Upper lobe of left lung (tissue), 6 donors: Measurements from ENCODE around the gene IL6. TPM values are rescaled to one million over a fixed set of nuclear protein-coding genes. Genes with fewer than 3 reads are reported as not detected.
"Not testable (repeated sequence)": the region's sequence is repeated elsewhere in the genome, so short reads cannot be mapped to it uniquely, and the experiment has no call there.

Experiments
- ATAC-seq, 2 donors: fragments of 200-7000 bp; cut with Tn5 transposase; one replicate each; pipeline ENCODE4 v1.9.1; 2022; ENCODE audit warnings: mild to moderate bottlenecking in 2 of 2, moderate library complexity in 2 of 2; ENCODE audit not compliant: low FRiP score in 2 of 2
- DNase-seq, 2 donors: peaks; one replicate each; pipeline ENCODE4 v3.0.0-alpha.2; 2019 to 2020
- H3K27ac ChIP-seq, 4 donors: fragments of 200-600 bp; sonication (generic); one replicate each; pipeline ENCODE4 v1.5.1; 2016 to 2019
- H3K27me3 ChIP-seq, 4 donors: fragments of 200-600 bp; sonication (generic); one replicate each; pipeline ENCODE4 v1.5.1; 2017 to 2019
- H3K36me3 ChIP-seq, 4 donors: fragments of 200-600 bp; sonication (generic); one replicate each; pipeline ENCODE4 v1.5.1; 2016 to 2019
- H3K4me1 ChIP-seq, 4 donors: fragments of 200-600 bp; sonication (generic); one replicate each; pipeline ENCODE4 v1.5.1; 2018 to 2019
- H3K4me3 ChIP-seq, 4 donors: fragments of 200-600 bp; sonication (generic); one replicate each; pipeline ENCODE4 v1.5.1; 2017 to 2019; ENCODE audit warnings: mild to moderate bottlenecking in 2 of 4, moderate library complexity in 1 of 4
- H3K9me3 ChIP-seq, 4 donors: fragments of 200-600 bp; sonication (generic); one replicate each; pipeline ENCODE4 v1.5.1; 2018 to 2019
- EP300 ChIP-seq, 4 donors: sonication (generic); formaldehyde crosslinking; IDR thresholded peaks; one replicate each; pipeline ENCODE4 v1.5.1; 2017; ENCODE audit warnings: antibody characterized with exemption in 4 of 4, control low read depth in 2 of 4
- POLR2A ChIP-seq, 4 donors: fragments of 450-650 bp; IDR thresholded peaks; one replicate each; pipeline ENCODE4 v1.5.1; 2016 to 2017; ENCODE audit warnings: antibody characterized with exemption in 4 of 4, mild to moderate bottlenecking in 2 of 4
- POLR2AphosphoS5 ChIP-seq, 2 donors: sonication (generic); formaldehyde crosslinking; IDR thresholded peaks; one replicate each; pipeline ENCODE4 v1.5.1; 2017; ENCODE audit warnings: antibody characterized with exemption in 2 of 2
- WGBS, 2 donors: methylation state at CpG; one replicate each; pipeline ENCODE4 v1.1.5; 2017 to 2018; 5-methylcytosine and 5-hydroxymethylcytosine counted together
- total RNA-seq, 6 donors: library from RNA; depleted of rRNA in 4 of 6; stranded (reverse); fragments of >200 nt in 4 of 6; gene quantifications; one replicate each; pipeline versions ENCODE4 v1.1.0 to v1.2.1, GENCODE V29; 2016 to 2021
- TF ChIP-seq, protein P1 (sequence below), 6 experiments: fragments of 450-650 bp in 4 of 6; fragments of 200-600 bp in 2 of 6; sonication (generic) in 2 of 6; IDR thresholded peaks; one replicate each; pipeline ENCODE4 v1.5.1; 2016 to 2019; ENCODE audit warnings: antibody characterized with exemption in 6 of 6
- donor health status: DM: no; HTN: no; CAD: no; lungs with moderate emphysema.
- donor health status: DM: no; HTN: yes; CAD: no; lungs with severe emphysema.

IL6 gene
- total RNA-seq, 6 donors from 2014 or later: 1.6 to 16.6 (median 6.8) TPM

DNA sequence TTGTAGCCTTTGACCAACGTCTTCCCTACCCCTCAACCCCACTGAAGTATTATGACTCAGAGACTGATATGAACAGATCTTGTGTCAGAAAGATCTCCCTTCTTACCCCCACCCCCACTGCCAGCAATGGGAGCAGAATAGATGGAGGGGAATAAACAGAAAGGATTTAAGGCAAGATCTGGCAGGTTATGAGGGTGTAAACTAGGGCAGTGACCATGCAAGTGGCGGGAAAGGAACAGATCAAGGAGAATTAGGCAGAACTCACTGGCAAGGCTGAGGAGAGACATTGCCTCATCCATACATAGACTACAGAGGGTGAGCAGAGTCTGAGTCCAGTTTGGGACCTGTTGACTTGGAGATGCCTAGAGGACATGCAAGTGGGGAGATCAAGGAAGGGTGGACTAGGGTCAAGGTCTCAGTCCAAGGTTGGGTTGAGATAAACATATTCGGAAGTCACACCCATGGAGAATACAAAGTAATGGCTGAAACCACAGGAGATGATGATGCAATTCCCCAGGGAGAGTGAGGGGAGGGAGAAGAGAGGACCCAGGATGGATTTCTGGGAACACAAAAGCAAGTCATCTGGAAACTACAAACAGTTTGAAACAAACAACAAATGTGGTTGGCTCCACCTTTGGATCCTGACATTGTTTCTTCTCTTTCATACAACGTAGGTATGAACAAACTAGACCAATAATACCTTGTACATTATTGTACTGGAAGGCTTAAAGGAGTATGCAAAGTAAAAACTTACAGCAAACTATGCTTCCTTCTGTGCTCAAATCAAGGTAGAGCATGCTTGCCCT, 44.9 kb upstream of the IL6 start:
- TF ChIP-seq POLR2AphosphoS5 (IDR thresholded peaks at IDR 0.05) (no peak), POLR2A (IDR thresholded peaks at IDR 0.05) (no peak), EP300 (IDR thresholded peaks at IDR 0.05) (no peak)
- TF ChIP-seq, protein P1, sequence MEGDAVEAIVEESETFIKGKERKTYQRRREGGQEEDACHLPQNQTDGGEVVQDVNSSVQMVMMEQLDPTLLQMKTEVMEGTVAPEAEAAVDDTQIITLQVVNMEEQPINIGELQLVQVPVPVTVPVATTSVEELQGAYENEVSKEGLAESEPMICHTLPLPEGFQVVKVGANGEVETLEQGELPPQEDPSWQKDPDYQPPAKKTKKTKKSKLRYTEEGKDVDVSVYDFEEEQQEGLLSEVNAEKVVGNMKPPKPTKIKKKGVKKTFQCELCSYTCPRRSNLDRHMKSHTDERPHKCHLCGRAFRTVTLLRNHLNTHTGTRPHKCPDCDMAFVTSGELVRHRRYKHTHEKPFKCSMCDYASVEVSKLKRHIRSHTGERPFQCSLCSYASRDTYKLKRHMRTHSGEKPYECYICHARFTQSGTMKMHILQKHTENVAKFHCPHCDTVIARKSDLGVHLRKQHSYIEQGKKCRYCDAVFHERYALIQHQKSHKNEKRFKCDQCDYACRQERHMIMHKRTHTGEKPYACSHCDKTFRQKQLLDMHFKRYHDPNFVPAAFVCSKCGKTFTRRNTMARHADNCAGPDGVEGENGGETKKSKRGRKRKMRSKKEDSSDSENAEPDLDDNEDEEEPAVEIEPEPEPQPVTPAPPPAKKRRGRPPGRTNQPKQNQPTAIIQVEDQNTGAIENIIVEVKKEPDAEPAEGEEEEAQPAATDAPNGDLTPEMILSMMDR (IDR thresholded peaks at IDR 0.05): no peak
- Histone ChIP-seq H3K4me3 (no peak overlapping the region), H3K36me3 (no peaks in the 10 kb centered on the region), H3K27me3 (no peaks in the 10 kb centered on the region), H3K27ac (no peak overlapping the region), H3K4me1 (peaks cover 0 to 6% (median 2%) of the 10 kb centered on the region in 4 donors), H3K9me3 (no peaks in the 10 kb centered on the region)
- DNase-seq: no peak
- WGBS, 2 donors: 82 to 90% methylated on average over 4 of the region's 4 CpGs
- ATAC-seq: no peak

DNA sequence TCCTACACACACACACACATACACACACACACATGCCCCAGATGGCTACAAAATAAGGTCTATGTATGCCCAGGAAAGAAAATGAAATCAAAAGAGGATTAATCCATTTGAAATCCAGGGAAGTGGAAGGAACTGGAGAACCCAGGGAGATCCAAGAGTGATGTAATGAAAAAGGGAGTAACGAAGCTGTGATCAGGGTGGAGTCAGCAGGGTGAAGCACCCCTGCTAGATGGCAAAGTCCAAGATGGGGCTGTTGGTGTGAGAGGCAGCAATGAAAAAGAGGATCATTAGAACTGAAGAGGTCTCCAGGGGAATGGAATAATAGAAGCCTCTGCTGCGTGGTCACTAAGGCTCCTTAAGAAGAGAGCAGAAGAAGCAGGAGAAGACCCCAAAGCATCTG, 43.6 kb upstream of the IL6 start:
- Histone ChIP-seq H3K27ac (no peak overlapping the region), H3K9me3 (no peaks in the 10 kb centered on the region), H3K27me3 (no peaks in the 10 kb centered on the region), H3K4me1 (peaks cover 0 to 3% (median 0%) of the 10 kb centered on the region in 4 donors), H3K36me3 (no peaks in the 10 kb centered on the region), H3K4me3 (no peak overlapping the region)
- TF ChIP-seq, protein P1 (IDR thresholded peaks at IDR 0.05): no peak
- no peak for TF ChIP-seq EP300 (IDR thresholded peaks at IDR 0.05)
- no peak for TF ChIP-seq POLR2A (IDR thresholded peaks at IDR 0.05)
- no peak for TF ChIP-seq POLR2AphosphoS5 (IDR thresholded peaks at IDR 0.05)
- WGBS, 2 donors: 81 to 82% methylated on average over 2 of the region's 2 CpGs
- DNase-seq: no peak
- ATAC-seq: no peak

- ATAC-seq: no peak
- TF ChIP-seq POLR2AphosphoS5 (IDR thresholded peaks at IDR 0.05) (no peak), POLR2A (IDR thresholded peaks at IDR 0.05) (no peak), EP300 (IDR thresholded peaks at IDR 0.05) (no peak)
- TF ChIP-seq, protein P1 (IDR thresholded peaks at IDR 0.05): no peak
Measured at GRCh38 chr7:22686620-22687019, 40.4 kb upstream of the IL6 start.

DNA sequence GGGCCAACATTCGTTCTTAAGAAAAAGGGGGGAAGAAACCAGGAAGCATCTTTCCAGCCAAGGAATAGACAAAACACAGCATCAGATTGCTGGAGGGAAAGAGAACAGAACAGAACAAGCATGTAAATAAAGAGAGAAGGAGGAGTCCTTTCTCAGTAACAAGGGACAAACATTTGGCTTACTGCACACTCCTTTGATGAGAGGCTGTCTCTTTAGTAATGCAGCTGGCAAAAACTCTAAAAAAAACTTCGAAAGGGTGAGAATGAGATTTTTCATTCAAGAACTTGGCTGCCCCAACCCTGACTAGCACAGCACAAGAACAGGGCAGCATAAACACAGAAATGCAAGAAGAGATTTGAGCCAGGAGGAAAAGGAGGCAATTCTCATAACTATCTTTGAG, 38.9 kb upstream of the IL6 start:
- Histone ChIP-seq H3K4me3 (no peak overlapping the region), H3K9me3 (no peaks in the 10 kb centered on the region), H3K27ac (no peak overlapping the region), H3K36me3 (no peaks in the 10 kb centered on the region), H3K27me3 (no peaks in the 10 kb centered on the region), H3K4me1 (peaks cover 0 to 3% (median 0%) of the 10 kb centered on the region in 4 donors)
- peak in 1 of 2 donors; percentile 49 for ATAC-seq
- TF ChIP-seq POLR2A (IDR thresholded peaks at IDR 0.05) (no peak), POLR2AphosphoS5 (IDR thresholded peaks at IDR 0.05) (no peak), EP300 (IDR thresholded peaks at IDR 0.05) (no peak)
- TF ChIP-seq, protein P1 (IDR thresholded peaks at IDR 0.05): no peak
- 48 to 56% methylated on average over 2 of the region's 2 CpGs for WGBS, 2 donors
- DNase-seq: no peak

More at GRCh38 chr7:22686620-22687019, 40.4 kb upstream of the IL6 start:
- Histone ChIP-seq H3K9me3 (no peaks in the 10 kb centered on the region), H3K36me3 (no peaks in the 10 kb centered on the region), H3K27ac (no peak overlapping the region), H3K4me3 (no peak overlapping the region), H3K27me3 (no peaks in the 10 kb centered on the region), H3K4me1 (peaks cover 0 to 3% (median 0%) of the 10 kb centered on the region in 4 donors)
- DNase-seq: no peak

GRCh38 chr7:22688934-22689333, 38.1 kb upstream of the IL6 start:
- not testable (repeated sequence) for H3K27ac ChIP-seq, ATAC-seq, H3K36me3 ChIP-seq, H3K4me3 ChIP-seq, H3K27me3 ChIP-seq, H3K4me1 ChIP-seq, H3K9me3 ChIP-seq
- peak in 1 of 2 donors; percentile 1 for DNase-seq
- 94 to 96% methylated on average over 8 of the region's 8 CpGs for WGBS, 2 donors
